Activated T-cell treated with anti-CD3 and anti-CD28 coated beads, Interleukin-2, amount 50 U/mL, for 4 hours (primary cell): ENCODE data around the gene RAB4B. TPM values are rescaled to one million over a fixed set of nuclear protein-coding genes. Genes with fewer than 3 reads are reported as not detected.

ENCODE experiments used
- ATAC-seq, 2 donors: fragments of 200-7000 bp; cut with Tn5 transposase; one replicate each; pipeline ENCODE4 v1.10.0; 2021
- DNase-seq: peaks from one replicate; pipeline ENCODE4 v3.0.0-alpha.2; 2020
- H3K27me3 Mint-ChIP-seq: one replicate; pipeline ENCODE4 v1.8.0; 2021; ENCODE audit warnings: low read depth, mixed read lengths
- H3K36me3 Mint-ChIP-seq: one replicate; pipeline ENCODE4 v1.8.0; 2022; ENCODE audit warnings: mixed read lengths; ENCODE audit not compliant: insufficient read depth
- H3K4me1 Mint-ChIP-seq: one replicate; pipeline ENCODE4 v1.8.0; 2021; ENCODE audit warnings: low read depth, mixed read lengths
- H3K4me3 Mint-ChIP-seq: one replicate; pipeline ENCODE4 v1.8.0; 2021; ENCODE audit warnings: mild to moderate bottlenecking, moderate library complexity, mixed read lengths
- H3K9me3 Mint-ChIP-seq: one replicate; pipeline ENCODE4 v1.8.0; 2021; ENCODE audit warnings: mixed read lengths
- total RNA-seq, 3 donors: library from RNA; stranded (reverse); gene quantifications; one replicate each; pipeline ENCODE4 v1.2.1, GENCODE V29; 2021

Gene RAB4B
- total RNA-seq, 3 donors from 2014 or later = 26.6 to 34.9 (median 30.0) TPM

DNA sequence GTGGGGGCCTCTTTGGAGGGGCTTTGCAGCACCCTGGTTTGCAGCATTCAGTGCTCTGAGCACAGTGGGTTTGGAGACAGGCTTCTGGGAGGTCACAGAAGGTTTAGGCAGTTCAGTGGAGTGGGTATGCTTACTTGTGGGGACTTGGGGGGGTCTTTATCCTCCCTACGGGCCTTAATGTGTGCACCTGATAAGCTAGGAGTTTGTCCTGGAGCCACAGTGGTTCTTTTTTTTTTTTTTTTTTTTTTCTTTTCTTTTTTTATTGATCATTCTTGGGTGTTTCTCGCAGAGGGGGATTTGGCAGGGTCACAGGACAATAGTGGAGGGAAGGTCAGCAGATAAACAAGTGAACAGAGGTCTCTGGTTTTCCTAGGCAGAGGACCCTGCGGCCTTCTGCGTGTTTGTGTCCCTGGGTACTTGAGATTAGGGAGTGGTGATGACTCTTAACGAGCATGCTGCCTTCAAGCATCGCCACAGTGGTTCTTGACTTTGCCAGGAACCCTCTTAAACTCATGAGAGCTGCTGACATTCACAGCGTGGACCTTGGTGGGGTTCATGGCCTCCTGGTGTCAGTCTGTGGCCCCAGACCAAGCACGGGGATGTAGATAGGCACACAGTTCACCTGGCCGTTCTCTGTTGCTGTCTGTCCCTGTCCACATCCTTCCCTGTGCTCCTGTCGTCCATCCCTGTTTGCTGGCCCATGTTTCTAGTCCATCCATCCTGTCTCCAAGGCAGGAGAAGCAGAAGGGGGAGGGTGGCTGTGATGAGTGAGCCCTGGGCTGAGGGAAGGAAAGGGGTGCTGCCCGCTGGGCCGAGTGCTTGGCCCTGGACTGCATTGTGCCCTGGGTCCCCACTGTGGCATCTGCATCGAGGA lies 23.6 kb downstream of the RAB4B start:
- H3K9me3 Mint-ChIP-seq = no peaks in the 10 kb centered on the region
- peaks cover 16% of the 10 kb centered on the region for H3K36me3 Mint-ChIP-seq

GRCh38 chr19:40802300-40803169 lies 24.5 kb downstream of the RAB4B start:
- H3K27me3 Mint-ChIP-seq = no peaks in the 10 kb centered on the region
- peak overlapping the region; percentile 89 for H3K4me3 Mint-ChIP-seq
- no peaks in the 10 kb centered on the region for H3K9me3 Mint-ChIP-seq
- no peak for ATAC-seq
- peaks cover 86% of the 10 kb centered on the region for H3K4me1 Mint-ChIP-seq
- H3K36me3 Mint-ChIP-seq = peaks cover 21% of the 10 kb centered on the region
- DNase-seq = no peak

More for the DNA sequence above, 23.6 kb downstream of the RAB4B start:
- no peak for DNase-seq
- Mint-ChIP-seq H3K4me1 (peaks cover 82% of the 10 kb centered on the region), H3K4me3 (peak overlapping the region; percentile 89), H3K27me3 (no peaks in the 10 kb centered on the region)
- ATAC-seq = no peak

DNA sequence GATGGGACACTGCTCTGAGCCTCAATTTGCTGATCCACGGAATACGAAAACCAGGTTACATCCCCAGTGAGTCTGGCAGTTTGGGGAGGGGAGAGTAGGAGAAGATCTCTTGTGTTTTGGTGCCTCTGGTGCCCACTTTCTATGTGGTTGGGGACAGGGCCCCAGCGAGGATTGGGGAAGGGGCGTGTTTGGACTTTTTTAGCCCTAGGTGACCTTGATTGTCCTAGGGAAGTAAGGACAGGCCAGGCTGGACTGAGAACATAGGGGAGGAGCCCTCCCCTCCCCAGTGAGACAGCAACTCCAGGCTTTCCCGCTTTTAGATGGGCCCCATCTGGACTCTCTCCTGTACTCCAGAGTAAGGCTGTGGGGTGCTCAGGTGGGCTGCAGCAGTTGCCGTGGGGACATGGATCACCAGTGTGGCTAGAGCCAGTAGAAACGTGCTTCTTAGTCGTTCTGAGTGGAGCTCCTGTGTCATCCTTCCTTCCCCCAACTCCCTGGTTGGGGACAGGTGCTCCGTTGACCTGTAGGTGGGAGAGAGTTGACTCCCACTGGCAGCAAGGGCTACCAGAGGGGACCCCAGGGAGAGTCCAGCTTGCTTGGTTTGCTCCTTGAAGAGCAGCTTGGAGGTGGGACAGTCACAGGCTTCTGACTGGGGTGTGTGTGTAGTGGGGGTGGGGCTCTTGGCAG lies 25.3 kb downstream of the RAB4B start:
- Mint-ChIP-seq H3K27me3 (no peaks in the 10 kb centered on the region), H3K9me3 (no peaks in the 10 kb centered on the region), H3K36me3 (peaks cover 26% of the 10 kb centered on the region), H3K4me1 (peaks cover 86% of the 10 kb centered on the region), H3K4me3 (peak overlapping the region; percentile 89)
- ATAC-seq (no peak), DNase-seq (no peak)

GRCh38 chr19:40803857-40804782 lies 26.1 kb downstream of the RAB4B start:
- H3K27me3 Mint-ChIP-seq = no peaks in the 10 kb centered on the region
- H3K4me3 Mint-ChIP-seq = peak overlapping the region; percentile 89
- ATAC-seq (peak; percentile 25 to 30), DNase-seq (peak; percentile 28)
- no peaks in the 10 kb centered on the region for H3K9me3 Mint-ChIP-seq
- H3K36me3 Mint-ChIP-seq = peaks cover 27% of the 10 kb centered on the region
- peaks cover 86% of the 10 kb centered on the region for H3K4me1 Mint-ChIP-seq

GRCh38 chr19:40804783-40805242 lies 26.8 kb downstream of the RAB4B start:
- Mint-ChIP-seq H3K4me1 (peaks cover 86% of the 10 kb centered on the region), H3K27me3 (no peaks in the 10 kb centered on the region)
- no peak for DNase-seq

GRCh38 chr19:40805258-40805868 lies 27.3 kb downstream of the RAB4B start:
- no peak for ATAC-seq
- peak; percentile 30 for DNase-seq
- H3K36me3 Mint-ChIP-seq = peaks cover 27% of the 10 kb centered on the region
- H3K9me3 Mint-ChIP-seq = no peaks in the 10 kb centered on the region
- peak overlapping the region; percentile 60 for H3K4me3 Mint-ChIP-seq
- H3K4me1 Mint-ChIP-seq = peaks cover 87% of the 10 kb centered on the region
- no peaks in the 10 kb centered on the region for H3K27me3 Mint-ChIP-seq

More at GRCh38 chr19:40804783-40805242, 26.8 kb downstream of the RAB4B start:
- H3K9me3 Mint-ChIP-seq = no peaks in the 10 kb centered on the region
- no peak for ATAC-seq
- H3K4me3 Mint-ChIP-seq = peak overlapping the region; percentile 60
- H3K36me3 Mint-ChIP-seq = peaks cover 27% of the 10 kb centered on the region

GRCh38 chr19:40806423-40807146 lies 28.5 kb downstream of the RAB4B start:
- ATAC-seq (peak; percentile 55 to 59), DNase-seq (peak; percentile 74)
- Mint-ChIP-seq H3K27me3 (no peaks in the 10 kb centered on the region), H3K4me1 (peaks cover 84% of the 10 kb centered on the region), H3K36me3 (peaks cover 21% of the 10 kb centered on the region), H3K9me3 (no peaks in the 10 kb centered on the region), H3K4me3 (peak overlapping the region; percentile 77)

- peaks cover 15% of the 10 kb centered on the region for H3K36me3 Mint-ChIP-seq
- H3K27me3 Mint-ChIP-seq = no peaks in the 10 kb centered on the region
- ATAC-seq (no peak), DNase-seq (no peak)
- no peaks in the 10 kb centered on the region for H3K9me3 Mint-ChIP-seq
- peaks cover 84% of the 10 kb centered on the region for H3K4me1 Mint-ChIP-seq
- peak overlapping the region; percentile 77 for H3K4me3 Mint-ChIP-seq
Measured at GRCh38 chr19:40807147-40808020, 29.3 kb downstream of the RAB4B start.

GRCh38 chr19:40808021-40808325 lies 29.9 kb downstream of the RAB4B start:
- H3K4me1 Mint-ChIP-seq = peaks cover 84% of the 10 kb centered on the region
- DNase-seq = no peak
- no peaks in the 10 kb centered on the region for H3K27me3 Mint-ChIP-seq
- H3K36me3 Mint-ChIP-seq = peaks cover 14% of the 10 kb centered on the region
- ATAC-seq = no peak
- no peak overlapping the region for H3K4me3 Mint-ChIP-seq
- H3K9me3 Mint-ChIP-seq = no peaks in the 10 kb centered on the region

DNA sequence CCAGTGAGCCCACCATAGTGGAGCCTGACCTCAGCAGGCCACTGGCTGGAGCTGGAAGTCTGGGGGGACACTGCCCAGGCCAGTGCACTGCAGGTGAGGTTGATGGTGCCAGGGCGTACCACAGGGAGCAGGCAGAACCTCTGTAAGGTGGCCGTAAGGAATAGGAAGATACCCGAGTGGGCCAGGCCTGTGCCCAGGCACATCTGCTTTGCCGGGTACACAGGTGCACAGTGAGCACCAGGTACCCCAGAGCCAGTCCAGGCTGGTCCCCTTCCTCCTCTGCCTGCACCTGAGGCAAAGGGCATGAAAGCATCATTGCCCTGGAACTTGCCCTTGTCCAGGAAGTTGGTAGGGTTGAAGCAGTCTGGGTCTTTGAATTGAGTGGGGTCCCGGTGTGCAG lies 30.4 kb downstream of the RAB4B start:
- ATAC-seq (no peak), DNase-seq (no peak)
- H3K4me1 Mint-ChIP-seq = peaks cover 80% of the 10 kb centered on the region
- H3K27me3 Mint-ChIP-seq = no peaks in the 10 kb centered on the region
- H3K4me3 Mint-ChIP-seq = no peak overlapping the region
- H3K36me3 Mint-ChIP-seq = peaks cover 14% of the 10 kb centered on the region
- H3K9me3 Mint-ChIP-seq = no peaks in the 10 kb centered on the region

- Mint-ChIP-seq H3K4me1 (peaks cover 72% of the 10 kb centered on the region), H3K4me3 (peak overlapping the region; percentile 49), H3K36me3 (peaks cover 12% of the 10 kb centered on the region), H3K9me3 (no peaks in the 10 kb centered on the region), H3K27me3 (no peaks in the 10 kb centered on the region)
- DNase-seq = no peak
- no peak for ATAC-seq
Measured at GRCh38 chr19:40809358-40810086, 31.5 kb downstream of the RAB4B start.
